Fibroblast of skin of back (primary cell): ENCODE data around the gene PTPRN2.

Experiments used
- DNase-seq: peaks from one replicate; pipeline ENCODE4 v3.0.0-alpha.2; 2013

The PTPRN2 gene

GRCh38 chr7:157886266-157886665 is 701.4 kb downstream of the PTPRN2 start:
- DNase-seq, result no peak

- DNase-seq, result no peak
Measured at GRCh38 chr7:157885140-157885539, 702.5 kb downstream of the PTPRN2 start.

DNA sequence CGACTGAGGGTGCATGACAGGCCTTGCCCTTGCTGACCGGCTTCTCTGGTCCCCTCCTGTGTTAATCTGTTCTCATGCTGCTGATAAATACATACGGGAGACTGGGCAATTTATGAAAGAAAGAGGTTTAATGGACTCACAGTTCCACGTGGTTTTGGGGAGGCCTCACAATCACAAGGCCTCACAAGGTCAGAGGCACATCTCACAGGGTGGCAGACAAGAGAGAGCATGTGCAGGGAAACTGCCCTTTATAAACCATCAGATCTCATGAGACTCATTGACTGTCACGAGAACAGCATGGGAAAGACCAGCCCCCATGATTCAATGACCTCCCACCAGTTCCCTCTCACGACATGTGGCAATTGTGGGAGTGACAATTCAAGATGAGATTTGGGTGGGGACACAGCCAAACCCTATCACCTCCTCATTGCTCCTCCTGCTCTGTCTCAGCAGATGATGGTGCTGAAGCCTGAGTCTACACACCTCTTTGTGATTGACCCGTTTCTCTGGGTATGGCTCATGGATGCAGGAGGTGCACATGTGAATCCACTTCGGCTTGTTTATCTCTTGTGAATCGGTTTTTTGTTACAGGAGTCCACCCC is 703.1 kb downstream of the PTPRN2 start:
- no peak for DNase-seq

GRCh38 chr7:157881048-157881771 is 706.4 kb downstream of the PTPRN2 start:
- DNase-seq, result no peak

DNA sequence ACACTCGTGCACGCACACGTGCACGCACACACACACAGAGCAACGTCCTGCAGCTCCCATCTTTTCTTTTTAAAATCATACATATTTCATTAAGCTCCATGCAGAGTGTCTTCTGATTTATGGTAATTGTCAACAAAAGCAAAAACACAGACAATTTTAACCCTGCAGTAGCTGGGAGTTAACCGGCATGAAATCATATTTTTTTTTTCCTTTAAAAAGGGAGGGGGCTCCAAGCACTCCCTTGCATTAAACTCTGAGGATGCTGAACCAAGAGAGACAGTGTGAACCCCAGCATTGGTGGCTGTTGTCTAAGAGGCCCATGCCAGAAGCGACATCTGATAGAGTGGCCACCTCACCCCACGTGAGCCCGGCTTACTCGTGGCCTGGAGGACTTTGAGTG is 708.2 kb downstream of the PTPRN2 start:
- DNase-seq, result no peak

GRCh38 chr7:157877298-157878090 is 710.1 kb downstream of the PTPRN2 start:
- no peak for DNase-seq

DNA sequence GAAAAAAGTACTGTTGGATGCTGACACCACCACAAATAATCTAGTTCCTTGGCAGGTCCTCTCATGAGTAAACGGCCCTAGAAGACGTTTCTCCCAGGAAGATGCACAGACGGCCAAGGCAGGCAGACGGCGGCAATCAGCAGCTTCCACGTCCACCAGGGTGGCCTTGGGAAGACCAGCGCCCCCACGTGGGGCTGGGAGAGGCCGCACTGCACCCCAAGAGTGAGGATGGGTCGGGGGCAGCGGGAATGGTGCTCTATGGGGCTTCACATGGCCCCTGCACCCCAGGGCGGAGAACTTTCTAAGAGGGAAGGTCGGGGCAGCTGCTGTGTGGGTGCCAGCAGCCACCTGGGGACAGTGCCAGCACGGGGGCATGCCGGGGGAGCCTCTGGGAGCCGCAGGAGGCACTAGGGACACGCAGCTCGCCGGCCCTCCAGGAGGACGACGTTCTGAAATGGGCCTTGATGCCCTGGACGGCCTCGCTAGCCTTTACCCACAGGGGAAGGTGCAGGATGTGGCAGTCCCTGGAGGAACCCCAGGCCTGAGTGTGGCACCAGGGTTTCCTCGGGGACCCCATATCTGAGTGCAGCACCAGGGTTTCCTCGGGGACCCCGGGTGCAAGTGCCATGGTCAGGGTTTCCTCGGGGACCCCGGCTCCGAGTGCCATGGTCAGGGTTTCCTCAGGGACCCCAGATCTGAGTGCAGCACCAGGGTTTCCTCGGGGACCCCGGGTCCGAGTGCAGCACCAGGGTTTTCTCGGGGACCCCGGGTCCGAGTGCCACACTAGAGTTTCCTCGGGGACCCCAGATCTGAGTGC is 710.9 kb downstream of the PTPRN2 start:
- no peak for DNase-seq

- DNase-seq, result peak; percentile 15
Measured at GRCh38 chr7:157875230-157876179, 712.1 kb downstream of the PTPRN2 start.

GRCh38 chr7:157874870-157875229 is 712.8 kb downstream of the PTPRN2 start:
- no peak for DNase-seq

GRCh38 chr7:157874208-157874816 is 713.3 kb downstream of the PTPRN2 start:
- DNase-seq, result no peak

DNA sequence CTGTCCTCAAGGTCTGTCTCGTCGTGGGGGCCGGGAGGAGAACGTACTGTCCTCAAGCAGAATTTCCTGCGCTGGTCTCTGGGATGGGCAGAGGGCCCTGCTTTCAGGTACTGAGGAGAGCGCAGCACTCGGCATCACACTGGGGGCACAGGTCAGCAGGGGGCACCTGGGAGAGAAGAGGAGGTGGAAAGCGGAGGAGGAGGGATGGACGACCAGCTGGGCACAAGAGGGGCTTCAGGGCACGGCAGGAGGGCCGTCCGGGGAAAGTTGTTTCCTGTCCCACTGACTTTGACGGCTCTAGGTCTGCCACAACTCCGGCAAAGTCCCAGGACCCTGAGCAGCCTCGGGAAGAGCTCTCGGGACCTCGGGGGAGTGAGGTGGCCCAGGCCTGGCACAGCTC is 714.0 kb downstream of the PTPRN2 start:
- no peak for DNase-seq

DNA sequence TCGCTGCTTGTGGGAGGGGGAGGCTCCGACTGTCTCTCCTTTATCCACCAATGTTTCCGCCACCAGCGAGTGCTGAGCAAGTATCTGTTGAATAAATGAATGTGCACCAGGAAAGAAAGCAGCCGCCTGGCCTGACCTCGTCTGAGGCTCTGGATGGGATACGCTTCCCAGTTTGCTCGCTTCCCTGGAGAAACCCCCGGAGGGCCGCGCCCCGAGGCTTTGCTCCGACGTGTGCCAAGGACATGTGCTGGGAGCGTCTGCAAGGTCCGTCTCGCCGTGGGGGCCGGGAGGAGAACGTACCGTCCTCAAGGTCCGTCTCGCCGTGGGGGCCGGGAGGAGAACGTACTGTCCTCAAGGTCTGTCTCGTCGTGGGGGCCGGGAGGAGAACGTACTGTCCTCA is 714.4 kb downstream of the PTPRN2 start:
- no peak for DNase-seq

- no peak for DNase-seq
Measured at GRCh38 chr7:157872447-157872846, 715.2 kb downstream of the PTPRN2 start.

DNA sequence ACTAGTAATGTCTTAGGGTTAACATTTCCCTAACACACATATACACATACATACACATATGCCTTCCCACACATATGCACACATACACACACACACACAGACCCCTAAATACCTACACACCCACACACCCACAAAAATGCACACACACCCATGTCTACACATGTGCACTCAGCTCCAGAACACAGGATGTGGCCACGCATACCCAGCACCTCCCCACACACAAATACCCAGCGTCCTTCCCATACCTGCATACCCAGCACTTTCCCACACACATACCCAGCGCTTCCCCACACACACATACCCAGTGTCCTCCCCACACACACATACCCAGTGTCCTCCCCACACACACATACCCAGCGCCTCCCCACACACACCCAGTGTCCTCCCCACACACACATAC is 715.9 kb downstream of the PTPRN2 start:
- DNase-seq, result no peak

DNA sequence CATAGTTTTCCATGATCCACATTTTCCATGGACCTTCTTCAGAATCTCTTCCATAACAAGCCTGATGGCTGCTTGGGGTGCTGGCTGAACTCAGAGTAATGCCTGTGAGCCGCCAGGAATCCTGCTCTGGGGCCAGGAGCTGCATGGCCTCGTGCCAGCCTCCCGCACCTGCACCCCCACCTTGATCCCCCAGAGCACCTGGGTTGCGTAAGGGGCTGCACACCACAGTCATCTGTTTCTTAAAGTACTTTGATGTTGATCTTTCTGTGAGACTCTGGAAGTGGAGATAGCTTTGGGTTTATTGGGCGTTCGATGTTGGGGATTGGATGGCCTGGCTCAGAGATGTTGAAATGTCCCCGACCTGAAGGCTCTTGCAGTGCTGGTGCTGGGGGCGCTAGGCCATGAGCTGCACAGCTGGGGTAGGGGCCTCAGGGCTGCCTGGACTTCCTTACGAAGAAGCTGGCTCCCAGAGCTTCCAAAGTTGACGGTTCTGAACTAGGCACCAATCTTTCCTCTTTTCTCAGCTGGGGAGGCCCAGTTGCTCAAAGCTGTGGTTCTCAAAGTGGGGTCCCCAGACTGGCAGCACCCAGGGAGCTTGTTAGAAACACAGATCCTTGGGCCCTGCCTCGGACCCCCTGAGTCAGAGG is 716.9 kb downstream of the PTPRN2 start:
- DNase-seq, result no peak

DNA sequence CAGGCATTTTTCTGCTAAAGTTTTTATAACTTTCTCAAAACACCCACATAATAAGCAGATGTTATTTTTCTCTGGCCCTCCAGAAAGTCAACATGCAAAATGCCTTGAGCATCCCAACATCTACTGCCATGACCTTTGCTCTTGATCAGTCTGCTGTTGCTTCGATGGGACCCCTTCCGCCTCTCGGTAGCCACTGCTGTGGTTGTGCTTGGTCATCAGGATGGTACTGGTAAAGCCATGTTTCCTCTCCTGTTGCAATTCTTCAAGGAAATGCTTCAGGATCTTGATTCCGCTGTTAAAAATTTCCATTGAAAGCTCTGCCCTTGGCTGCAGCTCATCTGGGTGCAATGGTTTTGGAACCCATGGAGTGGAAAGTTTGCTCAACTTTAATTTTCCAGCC is 717.8 kb downstream of the PTPRN2 start:
- no peak for DNase-seq

GRCh38 chr7:157867685-157868305 is 719.8 kb downstream of the PTPRN2 start:
- no peak for DNase-seq

DNA sequence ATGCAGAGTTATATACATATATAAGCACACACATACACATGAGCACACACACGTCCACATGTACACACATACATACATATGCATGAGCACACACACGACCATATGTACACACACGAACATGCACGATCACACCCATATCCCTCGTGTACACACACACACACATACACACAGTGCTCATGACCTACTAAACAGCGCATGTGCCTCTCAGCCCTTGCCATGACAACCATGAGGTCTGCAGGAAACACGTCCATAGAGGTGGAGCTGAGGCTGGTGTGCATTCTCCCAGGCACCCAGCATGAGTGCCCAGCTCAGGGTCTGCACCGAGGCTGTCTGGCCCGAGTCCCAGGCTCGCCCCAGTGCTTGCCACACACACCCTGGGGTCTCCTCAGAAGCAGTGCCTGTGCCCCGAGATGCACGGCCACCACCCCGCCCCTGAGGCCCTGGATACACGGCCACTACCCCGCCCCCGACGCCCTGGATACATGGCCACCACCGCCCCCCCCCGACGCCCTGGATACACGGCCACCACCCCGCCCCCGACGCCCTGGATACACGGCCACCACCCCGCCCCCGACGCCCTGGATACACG is 721.2 kb downstream of the PTPRN2 start:
- no peak for DNase-seq

DNA sequence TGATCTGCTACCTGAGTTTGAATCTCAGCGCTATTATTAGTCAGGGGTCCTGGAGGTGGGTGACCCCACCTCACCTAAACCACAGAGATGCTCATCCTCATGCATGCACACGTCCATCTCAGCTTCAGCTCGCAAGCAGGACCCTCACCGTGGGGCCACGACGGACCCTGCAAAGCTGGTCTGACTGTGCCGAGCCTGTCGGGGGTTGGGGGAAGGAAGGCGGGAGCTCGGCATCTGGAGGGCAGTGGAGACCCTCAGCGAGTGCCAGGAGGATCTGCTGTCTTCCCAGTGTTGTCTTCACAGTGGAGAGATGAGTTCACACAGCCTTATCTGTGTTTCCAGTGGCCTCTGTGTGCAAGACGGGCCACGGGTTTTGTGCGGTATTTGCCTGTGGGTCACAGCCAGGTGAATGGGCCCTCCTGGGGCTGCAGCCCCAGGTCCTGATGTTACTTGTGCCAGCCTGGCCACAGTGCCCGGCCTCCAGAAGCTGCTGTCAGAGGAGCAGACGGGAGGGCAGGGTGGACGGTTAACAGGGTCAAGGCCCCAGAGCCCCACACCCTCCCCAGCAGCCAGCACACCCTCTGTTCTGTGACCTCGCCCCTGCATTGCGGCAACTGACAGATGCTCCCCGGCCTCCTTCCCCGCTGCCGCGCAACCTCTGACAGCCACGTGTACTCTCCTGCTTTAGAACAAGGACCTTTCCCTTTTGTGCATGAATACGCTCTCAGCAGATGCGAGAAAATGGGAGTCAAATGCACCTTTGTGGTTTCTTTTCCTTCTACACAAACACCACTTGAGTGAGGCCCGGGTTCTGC is 722.1 kb downstream of the PTPRN2 start:
- DNase-seq, result no peak
